ENCODE data around the gene RYR1.
"Not testable (repeated sequence)": the region's sequence is repeated elsewhere in the genome, so short reads cannot be mapped to it uniquely, and the experiment has no call there.

Gene RYR1

DNA sequence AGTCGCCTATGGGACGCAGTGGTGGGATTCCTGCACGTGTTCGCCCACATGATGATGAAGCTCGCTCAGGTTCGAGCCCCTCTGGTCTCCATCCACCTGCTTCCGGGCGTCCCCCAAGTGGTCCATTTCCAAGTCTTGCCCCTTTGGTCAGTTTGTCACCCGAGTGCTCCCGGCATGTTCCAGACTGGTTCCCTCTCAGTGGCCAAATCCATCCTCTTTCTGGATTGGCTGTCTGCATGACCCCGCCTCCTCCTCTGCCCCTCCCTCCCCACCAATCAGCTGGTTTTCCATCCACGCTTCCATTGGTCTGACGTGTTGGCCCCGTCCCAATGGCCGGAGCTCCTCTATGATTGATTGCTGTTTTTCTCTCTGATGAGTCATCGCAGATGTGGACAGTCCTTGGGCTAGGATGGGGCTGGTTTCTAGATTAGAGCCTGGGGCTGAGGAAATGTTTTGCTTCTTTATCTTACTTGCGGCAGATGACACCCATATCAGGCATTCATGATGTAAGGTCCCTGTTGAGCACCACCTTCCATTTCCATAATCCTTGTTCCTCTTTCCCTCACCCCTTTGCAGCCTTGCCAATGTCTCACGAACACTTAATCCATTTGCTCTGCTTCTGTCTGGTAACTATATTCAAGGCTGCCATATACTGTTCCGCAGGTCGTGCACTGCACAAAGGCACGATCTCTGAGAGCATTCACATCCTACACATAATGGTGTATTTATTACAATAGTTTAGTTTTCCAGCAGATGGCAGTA lies 110.5 kb downstream of the RYR1 start:
- Histone ChIP-seq H3K27me3 (ENCODE audit: control insufficient read depth in 2 of 2, insufficient read depth in 2 of 2, low read length in 2 of 2) (no peaks in the 10 kb centered on the region), H3K27ac (ENCODE audit: low read depth in 2 of 2, low read length in 2 of 2) (no peak overlapping the region), H3K4me1 (ENCODE audit: control insufficient read depth in 2 of 2, insufficient read depth in 2 of 2, low read length in 2 of 2) (peaks cover 2 to 8% of the 10 kb centered on the region in 2 donors), H3K9me3 (ENCODE audit: control insufficient read depth in 2 of 2, low read length in 2 of 2) (no peaks in the 10 kb centered on the region), H3K9ac (ENCODE audit: low read depth in 1 of 2, low read length in 2 of 2) (no peak overlapping the region), H3K4me3 (ENCODE audit: low read length in 2 of 2) (peak overlapping the region in 1 of 2 donors; percentile 58), H3K36me3 (ENCODE audit: control insufficient read depth in 2 of 2, insufficient read depth in 2 of 2, low read length in 2 of 2) (no peaks in the 10 kb centered on the region)

DNA sequence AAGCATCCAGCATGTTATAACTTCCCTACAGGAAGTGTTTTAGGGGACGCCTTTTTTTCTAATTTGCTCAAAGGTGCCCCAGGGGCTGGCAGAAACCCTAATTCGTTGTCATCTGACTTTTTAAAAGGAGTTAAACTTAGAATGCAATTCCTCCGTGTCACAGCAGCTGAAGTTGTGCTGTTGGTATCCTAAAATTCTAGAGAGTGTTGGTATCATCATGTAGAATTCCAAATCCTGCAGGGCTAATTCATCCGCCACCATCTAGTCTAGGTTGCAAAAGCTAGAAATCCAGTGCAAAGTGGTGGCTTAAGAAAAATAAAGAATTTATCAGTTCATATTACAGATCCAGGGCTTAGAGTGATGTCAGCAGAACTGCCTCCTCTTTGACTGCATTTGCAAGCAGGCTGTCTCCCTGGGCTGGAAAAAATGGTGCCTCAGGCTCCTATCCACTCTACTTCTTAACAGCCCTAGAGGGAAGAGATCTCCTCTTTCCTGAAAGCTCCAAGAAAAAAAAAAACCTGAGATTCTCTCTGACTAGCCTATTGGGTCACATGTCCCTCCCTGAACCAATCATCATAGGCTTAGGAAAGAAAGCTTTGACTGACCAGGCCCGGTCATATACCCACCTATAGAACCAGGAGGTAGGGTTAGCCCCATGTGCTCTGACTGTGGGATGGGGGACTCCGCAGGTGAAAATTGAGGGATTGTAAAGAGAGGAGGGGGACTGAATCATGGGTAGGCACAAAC lies 111.3 kb downstream of the RYR1 start:
- peak overlapping the region in 1 of 2 donors; percentile 58 for H3K4me3 ChIP-seq (ENCODE audit: low read length in 2 of 2)
- no peaks in the 10 kb centered on the region for H3K27me3 ChIP-seq (ENCODE audit: control insufficient read depth in 2 of 2, insufficient read depth in 2 of 2, low read length in 2 of 2)
- peaks cover 2 to 8% of the 10 kb centered on the region in 2 donors for H3K4me1 ChIP-seq (ENCODE audit: control insufficient read depth in 2 of 2, insufficient read depth in 2 of 2, low read length in 2 of 2)
- H3K36me3 ChIP-seq (ENCODE audit: control insufficient read depth in 2 of 2, insufficient read depth in 2 of 2, low read length in 2 of 2), result no peaks in the 10 kb centered on the region
- no peak overlapping the region for H3K9ac ChIP-seq (ENCODE audit: low read depth in 1 of 2, low read length in 2 of 2)
- H3K9me3 ChIP-seq (ENCODE audit: control insufficient read depth in 2 of 2, low read length in 2 of 2), result no peaks in the 10 kb centered on the region
- H3K27ac ChIP-seq (ENCODE audit: low read depth in 2 of 2, low read length in 2 of 2), result no peak overlapping the region

DNA sequence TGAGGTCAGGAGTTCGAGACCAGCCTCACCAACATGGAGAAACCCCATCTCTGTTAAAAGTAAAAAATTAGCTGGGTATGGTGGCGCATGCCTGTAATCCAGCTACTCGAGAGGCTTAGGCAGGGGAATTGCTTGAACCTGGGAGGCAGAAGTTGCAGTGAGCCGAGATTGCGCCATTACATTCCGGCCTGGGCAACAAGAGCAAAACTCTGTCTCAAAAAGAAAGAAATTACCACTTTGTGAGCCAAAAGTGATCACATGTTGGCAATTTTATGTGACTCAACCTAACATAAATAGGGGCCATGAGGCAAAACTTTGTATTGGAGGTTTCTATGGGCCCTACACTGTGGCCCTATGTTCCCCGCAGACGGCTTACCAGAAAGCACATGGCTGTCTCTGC lies 112.1 kb downstream of the RYR1 start:
- Histone ChIP-seq H3K36me3 (ENCODE audit: control insufficient read depth in 2 of 2, insufficient read depth in 2 of 2, low read length in 2 of 2) (no peaks in the 10 kb centered on the region), H3K27ac (ENCODE audit: low read depth in 2 of 2, low read length in 2 of 2) (no peak overlapping the region), H3K27me3 (ENCODE audit: control insufficient read depth in 2 of 2, insufficient read depth in 2 of 2, low read length in 2 of 2) (no peaks in the 10 kb centered on the region), H3K9me3 (ENCODE audit: control insufficient read depth in 2 of 2, low read length in 2 of 2) (no peaks in the 10 kb centered on the region), H3K4me3 (ENCODE audit: low read length in 2 of 2) (no peak overlapping the region), H3K4me1 (ENCODE audit: control insufficient read depth in 2 of 2, insufficient read depth in 2 of 2, low read length in 2 of 2) (peaks cover 2 to 8% of the 10 kb centered on the region in 2 donors), H3K9ac (ENCODE audit: low read depth in 1 of 2, low read length in 2 of 2) (no peak overlapping the region)

DNA sequence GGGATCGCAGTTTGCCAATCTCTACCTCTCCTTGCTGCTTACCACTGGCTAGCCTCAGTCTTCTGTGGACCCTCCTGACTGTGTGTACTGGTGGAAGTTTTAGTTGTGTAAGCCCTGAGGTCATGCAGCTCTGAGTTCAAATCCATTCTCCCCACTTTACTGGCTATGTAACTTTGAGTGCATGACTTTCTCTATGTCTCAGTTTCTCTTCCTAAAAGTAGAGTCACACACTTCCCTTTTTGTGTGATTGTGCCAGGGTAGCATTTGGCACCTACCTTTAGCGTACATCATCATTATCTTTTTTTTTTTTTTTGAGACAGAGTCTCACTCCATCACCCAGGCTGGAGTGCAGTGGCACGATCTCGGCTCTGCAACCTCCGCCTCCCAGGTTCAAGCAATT lies 113.9 kb downstream of the RYR1 start:
- H3K36me3 ChIP-seq (ENCODE audit: control insufficient read depth in 2 of 2, insufficient read depth in 2 of 2, low read length in 2 of 2), result no peaks in the 10 kb centered on the region
- peaks cover 2 to 8% of the 10 kb centered on the region in 2 donors for H3K4me1 ChIP-seq (ENCODE audit: control insufficient read depth in 2 of 2, insufficient read depth in 2 of 2, low read length in 2 of 2)
- H3K9me3 ChIP-seq (ENCODE audit: control insufficient read depth in 2 of 2, low read length in 2 of 2), result no peaks in the 10 kb centered on the region
- H3K9ac ChIP-seq (ENCODE audit: low read depth in 1 of 2, low read length in 2 of 2), result no peak overlapping the region
- no peak overlapping the region for H3K4me3 ChIP-seq (ENCODE audit: low read length in 2 of 2)
- H3K27me3 ChIP-seq (ENCODE audit: control insufficient read depth in 2 of 2, insufficient read depth in 2 of 2, low read length in 2 of 2), result peaks cover 0 to 4% of the 10 kb centered on the region in 2 donors
- no peak overlapping the region for H3K27ac ChIP-seq (ENCODE audit: low read depth in 2 of 2, low read length in 2 of 2)

DNA sequence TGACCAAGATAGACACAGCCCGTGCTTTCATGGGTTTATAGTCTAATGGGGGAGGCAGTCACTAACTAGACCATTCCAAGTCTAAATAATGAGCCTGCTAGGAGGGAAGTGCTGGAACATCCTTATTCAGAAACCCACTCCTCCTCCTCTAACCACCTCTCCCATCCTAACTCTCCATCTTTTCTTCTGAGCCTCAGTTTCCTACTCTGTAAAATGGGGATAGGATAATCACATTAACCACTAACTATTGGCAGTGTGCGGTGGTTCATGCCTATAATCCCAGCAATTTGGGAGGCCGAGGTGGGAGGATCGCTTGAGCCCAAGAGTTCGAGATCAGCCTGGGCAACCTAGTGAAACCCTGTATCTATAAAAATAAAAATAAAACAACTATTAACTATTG lies 115.6 kb downstream of the RYR1 start:
- H3K9ac ChIP-seq (ENCODE audit: low read depth in 1 of 2, low read length in 2 of 2), result no peak overlapping the region
- H3K27me3 ChIP-seq (ENCODE audit: control insufficient read depth in 2 of 2, insufficient read depth in 2 of 2, low read length in 2 of 2), result peaks cover 0 to 4% of the 10 kb centered on the region in 2 donors
- H3K4me3 ChIP-seq (ENCODE audit: low read length in 2 of 2), result no peak overlapping the region
- H3K9me3 ChIP-seq (ENCODE audit: control insufficient read depth in 2 of 2, low read length in 2 of 2), result no peaks in the 10 kb centered on the region
- peaks cover 2 to 6% of the 10 kb centered on the region in 2 donors for H3K4me1 ChIP-seq (ENCODE audit: control insufficient read depth in 2 of 2, insufficient read depth in 2 of 2, low read length in 2 of 2)
- no peak overlapping the region for H3K27ac ChIP-seq (ENCODE audit: low read depth in 2 of 2, low read length in 2 of 2)
- no peaks in the 10 kb centered on the region for H3K36me3 ChIP-seq (ENCODE audit: control insufficient read depth in 2 of 2, insufficient read depth in 2 of 2, low read length in 2 of 2)

DNA sequence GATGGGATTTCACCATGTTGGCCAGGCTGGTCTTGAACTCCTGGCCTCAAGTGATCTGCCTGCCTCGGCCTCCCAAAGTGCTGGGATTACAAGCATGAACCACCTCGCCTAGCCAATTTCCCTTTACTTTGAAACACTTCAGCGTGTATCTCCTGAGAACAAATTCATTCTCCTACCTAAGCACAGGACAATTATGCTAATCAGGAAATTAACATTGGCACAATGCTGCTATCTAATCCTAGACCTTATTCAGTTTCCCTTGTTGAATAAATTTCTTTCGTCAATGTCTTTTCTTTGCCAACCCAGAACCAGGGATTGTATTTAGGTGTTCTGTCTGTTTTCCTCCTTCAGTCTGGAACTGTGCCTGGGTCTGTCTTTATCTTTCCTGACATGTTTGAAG lies 116.5 kb downstream of the RYR1 start:
- Histone ChIP-seq H3K9me3 (ENCODE audit: control insufficient read depth in 2 of 2, low read length in 2 of 2) (no peaks in the 10 kb centered on the region), H3K27me3 (ENCODE audit: control insufficient read depth in 2 of 2, insufficient read depth in 2 of 2, low read length in 2 of 2) (peaks cover 0 to 4% of the 10 kb centered on the region in 2 donors), H3K4me3 (ENCODE audit: low read length in 2 of 2) (no peak overlapping the region), H3K4me1 (ENCODE audit: control insufficient read depth in 2 of 2, insufficient read depth in 2 of 2, low read length in 2 of 2) (no peaks in the 10 kb centered on the region), H3K9ac (ENCODE audit: low read depth in 1 of 2, low read length in 2 of 2) (no peak overlapping the region), H3K27ac (ENCODE audit: low read depth in 2 of 2, low read length in 2 of 2) (no peak overlapping the region), H3K36me3 (ENCODE audit: control insufficient read depth in 2 of 2, insufficient read depth in 2 of 2, low read length in 2 of 2) (no peaks in the 10 kb centered on the region)

DNA sequence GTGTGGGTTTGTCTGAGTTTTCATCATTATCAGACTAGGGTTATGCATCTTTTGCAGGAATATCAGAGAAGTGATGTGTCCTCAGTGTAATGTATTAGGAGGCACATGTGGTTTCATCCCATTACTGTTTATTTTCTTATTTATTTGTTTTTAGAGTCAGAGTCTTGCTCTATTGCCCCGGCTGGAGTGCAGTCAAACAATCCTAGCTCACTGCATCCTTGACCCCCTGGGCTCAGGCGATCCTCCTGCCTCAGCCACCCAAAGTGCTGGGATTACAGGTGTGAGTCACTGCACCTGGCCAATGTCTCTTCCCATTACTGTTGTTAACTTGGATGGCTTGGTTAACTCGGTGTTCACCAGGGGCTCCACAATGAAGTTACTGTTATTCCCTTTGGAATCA lies 116.9 kb downstream of the RYR1 start:
- no peak overlapping the region for H3K27ac ChIP-seq (ENCODE audit: low read depth in 2 of 2, low read length in 2 of 2)
- no peaks in the 10 kb centered on the region for H3K9me3 ChIP-seq (ENCODE audit: control insufficient read depth in 2 of 2, low read length in 2 of 2)
- H3K9ac ChIP-seq (ENCODE audit: low read depth in 1 of 2, low read length in 2 of 2), result no peak overlapping the region
- peaks cover 0 to 4% of the 10 kb centered on the region in 2 donors for H3K27me3 ChIP-seq (ENCODE audit: control insufficient read depth in 2 of 2, insufficient read depth in 2 of 2, low read length in 2 of 2)
- no peak overlapping the region for H3K4me3 ChIP-seq (ENCODE audit: low read length in 2 of 2)
- no peaks in the 10 kb centered on the region for H3K4me1 ChIP-seq (ENCODE audit: control insufficient read depth in 2 of 2, insufficient read depth in 2 of 2, low read length in 2 of 2)
- no peaks in the 10 kb centered on the region for H3K36me3 ChIP-seq (ENCODE audit: control insufficient read depth in 2 of 2, insufficient read depth in 2 of 2, low read length in 2 of 2)

DNA sequence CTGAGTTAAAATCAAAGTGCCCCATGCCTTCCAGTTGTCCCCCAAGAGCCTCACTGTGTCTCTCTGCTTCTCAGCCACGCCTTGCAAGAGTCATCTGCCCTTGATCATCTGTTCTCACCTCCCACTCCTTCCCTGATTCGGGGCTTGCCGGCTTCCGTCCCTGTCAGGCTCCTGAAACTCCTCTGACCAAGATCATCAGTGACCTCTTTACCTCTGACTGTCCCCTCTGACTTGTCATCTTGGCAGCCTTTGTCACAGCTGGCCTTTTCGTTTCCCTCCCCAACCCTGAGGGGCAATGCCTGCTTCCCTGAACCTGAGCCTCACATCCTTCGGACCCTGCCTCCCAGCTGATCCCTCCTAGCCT lies 117.9 kb downstream of the RYR1 start:
- no peak overlapping the region for H3K4me3 ChIP-seq (ENCODE audit: low read length in 2 of 2)
- H3K27ac ChIP-seq (ENCODE audit: low read depth in 2 of 2, low read length in 2 of 2), result no peak overlapping the region
- no peaks in the 10 kb centered on the region for H3K4me1 ChIP-seq (ENCODE audit: control insufficient read depth in 2 of 2, insufficient read depth in 2 of 2, low read length in 2 of 2)
- no peak overlapping the region for H3K9ac ChIP-seq (ENCODE audit: low read depth in 1 of 2, low read length in 2 of 2)
- H3K36me3 ChIP-seq (ENCODE audit: control insufficient read depth in 2 of 2, insufficient read depth in 2 of 2, low read length in 2 of 2), result no peaks in the 10 kb centered on the region
- no peaks in the 10 kb centered on the region for H3K9me3 ChIP-seq (ENCODE audit: control insufficient read depth in 2 of 2, low read length in 2 of 2)
- peaks cover 0 to 4% of the 10 kb centered on the region in 2 donors for H3K27me3 ChIP-seq (ENCODE audit: control insufficient read depth in 2 of 2, insufficient read depth in 2 of 2, low read length in 2 of 2)

DNA sequence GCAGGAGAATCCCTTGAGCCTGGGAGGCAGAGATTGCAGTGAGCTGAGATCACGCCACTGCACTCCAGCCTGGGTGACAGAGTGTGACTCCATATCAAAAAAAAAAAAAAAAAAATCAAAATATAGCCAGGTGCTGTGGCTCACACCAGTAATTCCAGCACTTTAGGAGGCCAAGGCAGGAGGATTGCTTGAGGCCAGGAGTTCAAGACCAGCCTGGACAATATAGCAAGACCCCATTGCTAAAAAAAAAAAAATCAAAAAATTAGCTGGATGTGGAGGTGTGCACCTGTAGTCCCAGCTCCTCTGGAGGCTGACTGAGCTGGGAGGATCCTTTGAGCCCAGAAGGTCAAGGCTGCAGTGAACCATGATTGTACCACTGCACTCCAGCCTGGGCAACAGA lies 119.7 kb downstream of the RYR1 start:
- not testable (repeated sequence) for H3K9me3 ChIP-seq (ENCODE audit: control insufficient read depth in 2 of 2, low read length in 2 of 2); H3K4me3 ChIP-seq (ENCODE audit: low read length in 2 of 2); H3K36me3 ChIP-seq (ENCODE audit: control insufficient read depth in 2 of 2, insufficient read depth in 2 of 2, low read length in 2 of 2); H3K9ac ChIP-seq (ENCODE audit: low read depth in 1 of 2, low read length in 2 of 2); H3K4me1 ChIP-seq (ENCODE audit: control insufficient read depth in 2 of 2, insufficient read depth in 2 of 2, low read length in 2 of 2); H3K27ac ChIP-seq (ENCODE audit: low read depth in 2 of 2, low read length in 2 of 2); H3K27me3 ChIP-seq (ENCODE audit: control insufficient read depth in 2 of 2, insufficient read depth in 2 of 2, low read length in 2 of 2)

DNA sequence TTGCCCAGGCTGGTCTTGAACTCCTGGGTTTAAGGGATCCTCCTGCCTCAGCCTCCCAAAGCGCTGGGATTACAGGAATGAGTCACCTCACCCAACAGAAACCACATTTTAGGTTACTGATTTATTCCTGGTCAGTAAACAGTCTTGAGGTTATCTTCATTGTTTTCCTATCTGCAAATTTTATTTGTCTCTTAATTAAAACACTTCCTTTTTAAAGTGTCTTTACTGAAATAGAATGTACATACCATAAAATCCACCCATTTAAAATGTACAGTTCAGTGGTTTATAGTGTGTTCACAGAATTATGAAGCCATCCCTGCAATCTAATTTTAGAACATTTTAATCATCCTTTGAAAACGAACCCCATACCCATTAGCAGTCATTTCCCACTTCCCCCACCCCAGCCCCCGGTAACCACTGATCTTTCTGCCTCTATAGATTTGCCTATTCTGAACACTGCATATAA lies 121.2 kb downstream of the RYR1 start:
- H3K9ac ChIP-seq (ENCODE audit: low read depth in 1 of 2, low read length in 2 of 2), result no peak overlapping the region
- H3K9me3 ChIP-seq (ENCODE audit: control insufficient read depth in 2 of 2, low read length in 2 of 2), result no peaks in the 10 kb centered on the region
- no peak overlapping the region for H3K4me3 ChIP-seq (ENCODE audit: low read length in 2 of 2)
- peaks cover 0 to 4% of the 10 kb centered on the region in 2 donors for H3K27me3 ChIP-seq (ENCODE audit: control insufficient read depth in 2 of 2, insufficient read depth in 2 of 2, low read length in 2 of 2)
- H3K27ac ChIP-seq (ENCODE audit: low read depth in 2 of 2, low read length in 2 of 2), result no peak overlapping the region
- H3K36me3 ChIP-seq (ENCODE audit: control insufficient read depth in 2 of 2, insufficient read depth in 2 of 2, low read length in 2 of 2), result no peaks in the 10 kb centered on the region
- H3K4me1 ChIP-seq (ENCODE audit: control insufficient read depth in 2 of 2, insufficient read depth in 2 of 2, low read length in 2 of 2), result peaks cover 0 to 2% of the 10 kb centered on the region in 2 donors
